HCT116 (cell line): ENCODE data around the gene GPRIN2. TPM values are rescaled to one million over a fixed set of nuclear protein-coding genes. Genes with fewer than 3 reads are reported as not detected.

Source experiments
- ATAC-seq: fragments of 200-7000 bp; cut with Tn5 transposase; 2 replicates; pipeline ENCODE4 v1.9.1; 2020; ENCODE audit warnings: mild to moderate bottlenecking, moderate library complexity
- BruUV-seq: library from RNA; stranded (reverse); fragments of 400-500 nt; replicated peaks from 2 replicates; lab custom pipeline; 2021; lab: Mats Ljungman, UMichigan
- CTCF ChIA-PET: fragments of 300-600 bp; sonication (Branson Sonifier 250); formaldehyde crosslinking; loops from one replicate; lab custom pipeline; 2021; ENCODE audit warnings: antibody characterized with exemption; lab: Charles Lee
- POLR2A ChIA-PET: fragments of 300-600, 350-600 bp; sonication (Branson Sonifier 250); formaldehyde crosslinking; loops from one replicate; lab custom pipeline; 2021; ENCODE audit warnings: antibody characterized with exemption; lab: Charles Lee
- RAD21 ChIA-PET, 2 experiments: fragments of 300-600 bp; sonication (Branson Sonifier 250); formaldehyde crosslinking; loops; one replicate each; lab custom pipeline; 2023; ENCODE audit warnings: low total read pairs in 2 of 2; ENCODE audit not compliant: uncharacterized antibody in 2 of 2, unreplicated experiment in 2 of 2, low non-redundant PET in 1 of 2; lab: Charles Lee
- DNase-seq: peaks from one replicate; pipeline ENCODE4 v3.0.0-alpha.2; 2010; ENCODE audit warnings: low read depth, low spot score
- H2AFZ ChIP-seq: fragments of 200-600 bp; shearing (Covaris generic), sonication (generic); 2 replicates; pipeline ENCODE4 v1.6.1; 2017; ENCODE audit warnings: low read depth, mixed run types, mixed read lengths, antibody characterized with exemption, low read length; ENCODE audit not compliant: poor library complexity, severe bottlenecking
- H3K27ac ChIP-seq: 2 replicates; pipeline ENCODE4 v1.5.1; 2012; ENCODE audit warnings: low read depth, low read length
- H3K27me3 ChIP-seq: fragments of 200-600 bp; sonication (generic); 2 replicates; pipeline ENCODE4 v1.6.1; 2016; ENCODE audit warnings: mixed run types, low read length, mixed read lengths; ENCODE audit not compliant: insufficient read depth
- H3K36me3 ChIP-seq, 2 experiments: fragments of 200-500 bp in 1 of 2; fragments of 200-600 bp in 1 of 2; sonication (Bioruptor generic) in 1 of 2; sonication (generic) in 1 of 2; 2 replicates each; pipeline versions ENCODE4 v1.5.1 to v1.6.1; 2014 to 2016; ENCODE audit warnings: low read length in 2 of 2, inconsistent platforms in 1 of 2, mixed read lengths in 1 of 2, mixed run types in 1 of 2; ENCODE audit not compliant: insufficient read depth in 2 of 2, control insufficient read depth in 1 of 2
- H3K4me1 ChIP-seq, 2 experiments: fragments of 200-600 bp in 1 of 2; sonication (generic) in 1 of 2; 2 replicates each; pipeline versions ENCODE4 v1.5.1 to v1.6.1; 2012 to 2017; ENCODE audit warnings: low read length in 2 of 2, inconsistent platforms in 1 of 2, mild to moderate bottlenecking in 1 of 2, mixed read lengths in 1 of 2, mixed run types in 1 of 2, moderate library complexity in 1 of 2; ENCODE audit not compliant: insufficient read depth in 2 of 2, control insufficient read depth in 1 of 2
- H3K4me2 ChIP-seq: fragments of 200-600 bp; sonication (generic); 2 replicates; pipeline ENCODE4 v1.6.1; 2017; ENCODE audit warnings: mixed run types, low read length, mixed read lengths
- H3K4me3 ChIP-seq, 2 experiments: fragments of 200-600 bp in 1 of 2; sonication (generic) in 1 of 2; replicated peaks in 1 of 2; 2 replicates each; pipeline ENCODE4 v1.5.1; 2011 to 2016; ENCODE audit warnings: low read length in 2 of 2, control low read depth in 1 of 2, low read depth in 1 of 2, mild to moderate bottlenecking in 1 of 2, mixed read lengths in 1 of 2, mixed run types in 1 of 2
- H3K79me2 ChIP-seq: fragments of 200-600 bp; sonication (generic); 2 replicates; pipeline ENCODE4 v1.6.1; 2017; ENCODE audit warnings: mild to moderate bottlenecking, mixed run types, low read length, moderate library complexity, mixed read lengths; ENCODE audit not compliant: insufficient read depth
- H3K9ac ChIP-seq: fragments of 200-600 bp; sonication (generic); 2 replicates; pipeline ENCODE4 v1.6.1; 2016; ENCODE audit warnings: low read length, mixed read lengths
- H3K9me2 ChIP-seq: fragments of 200-600 bp; sonication (generic), shearing (Covaris generic); 2 replicates; pipeline ENCODE4 v1.6.1; 2017; ENCODE audit warnings: mixed run types, mild to moderate bottlenecking, moderate library complexity; ENCODE audit not compliant: insufficient read depth
- H3K9me3 ChIP-seq, 2 experiments: fragments of 200-500 bp in 1 of 2; fragments of 200-600 bp in 1 of 2; sonication (Bioruptor generic) in 1 of 2; sonication (generic) in 1 of 2; 2 replicates each; pipeline ENCODE4 v1.6.1; 2014 to 2017; ENCODE audit warnings: low read length in 2 of 2, mixed read lengths in 2 of 2, inconsistent platforms in 1 of 2, low read depth in 1 of 2, mild to moderate bottlenecking in 1 of 2, mixed run types in 1 of 2, moderate library complexity in 1 of 2; ENCODE audit not compliant: control insufficient read depth in 1 of 2, insufficient read depth in 1 of 2
- H4K20me1 ChIP-seq: fragments of 200-600 bp; sonication (generic), shearing (Covaris generic); 2 replicates; pipeline ENCODE4 v1.6.1; 2017; ENCODE audit warnings: mixed run types, mild to moderate bottlenecking, moderate library complexity; ENCODE audit not compliant: insufficient read depth
- ATF3 ChIP-seq: IDR thresholded peaks from 2 replicates; pipeline ENCODE4 v1.6.1; 2012
- CBX3 ChIP-seq: IDR thresholded peaks from 2 replicates; pipeline ENCODE4 v1.6.1; 2012; ENCODE audit warnings: low read depth
- CTCF ChIP-seq, 3 experiments: fragments of 200-600 bp in 1 of 3; sonication (generic) in 1 of 3; IDR thresholded peaks in 2 of 3; conservative IDR thresholded peaks in 1 of 3; 2 replicates each; pipeline ENCODE4 v1.5.1; 2012 to 2017; ENCODE audit warnings: low read depth in 2 of 3, low read length in 2 of 3, antibody characterized with exemption in 1 of 3, borderline replicate concordance in 1 of 3, control low read depth in 1 of 3, mild to moderate bottlenecking in 1 of 3, mixed read lengths in 1 of 3, mixed run types in 1 of 3, moderate library complexity in 1 of 3; ENCODE audit not compliant: insufficient read depth in 1 of 3
- EZH2 ChIP-seq: fragments of 200-600 bp; sonication (generic); IDR thresholded peaks from 2 replicates; pipeline ENCODE4 v1.6.1; 2017; ENCODE audit warnings: antibody characterized with exemption, mixed run types
- EZH2phosphoT487 ChIP-seq: fragments of 200-600 bp; IDR thresholded peaks from 2 replicates; pipeline ENCODE4 v1.6.1; 2018; ENCODE audit warnings: antibody characterized with exemption, borderline replicate concordance
- POLR2A ChIP-seq: IDR thresholded peaks from 2 replicates; pipeline ENCODE4 v1.7.0; 2011; ENCODE audit warnings: borderline replicate concordance; ENCODE audit not compliant: insufficient read depth, insufficient read length; ENCODE audit errors: extremely low read depth
- RAD21 ChIP-seq: IDR thresholded peaks from 2 replicates; pipeline ENCODE4 v1.6.1; 2012; ENCODE audit warnings: low read depth, mild to moderate bottlenecking
- SIN3A ChIP-seq: IDR thresholded peaks from 2 replicates; pipeline ENCODE4 v1.6.1; 2012; ENCODE audit warnings: low read depth
- YY1 ChIP-seq: IDR thresholded peaks from 2 replicates; pipeline ENCODE4 v1.6.1; 2011; ENCODE audit warnings: low read length, low read depth, moderate library complexity, mild to moderate bottlenecking; ENCODE audit not compliant: insufficient replicate concordance; ENCODE audit errors: extremely low read depth
- ZBTB33 ChIP-seq: IDR thresholded peaks from 2 replicates; pipeline ENCODE4 v1.6.1; 2011; ENCODE audit warnings: mild to moderate bottlenecking, low read length, moderate library complexity; ENCODE audit not compliant: insufficient replicate concordance; ENCODE audit errors: extremely low read depth
- ZFX ChIP-seq: fragments of 450-650 bp; IDR thresholded peaks from 2 replicates; pipeline ENCODE4 v1.6.1; 2017
- intact Hi-C: fragments of 100-400 bp; cut with micrococcal nuclease; formaldehyde crosslinking; loops from 2 replicates; pipeline ENCODE4 v1.10.0; 2022
- total RNA-seq: library from RNA; stranded (reverse); gene quantifications from one replicate; pipeline ENCODE4 v1.2.1, GENCODE V29; 2021; ENCODE audit not compliant: unreplicated experiment

The GPRIN2 gene
- total RNA-seq, 1 experiment from 2014 or later = 1.7 TPM

GRCh38 chr10:46541735-46542566 is 14.5 kb downstream of the GPRIN2 start:
- no peak overlapping the region for H3K4me2 ChIP-seq
- H3K9me2 ChIP-seq = no peaks in the 10 kb centered on the region
- no peak overlapping the region for H3K9ac ChIP-seq
- ChIA-PET POLR2A (no interaction called here), CTCF (no interaction called here), RAD21 (no interaction called here)
- no peak overlapping the region for H3K27ac ChIP-seq
- H3K36me3 ChIP-seq = no peaks in the 10 kb centered on the region
- no peak for TF ChIP-seq YY1
- TF ChIP-seq ATF3 = no peak
- TF ChIP-seq CTCF (IDR thresholded peaks at IDR 0.05 in 2 of 3, conservative IDR thresholded peaks at IDR 0.05 in 1 of 3; ENCODE audit: borderline replicate concordance in 1 of 3, insufficient read depth in 1 of 3, low read depth in 2 of 3, low read length in 2 of 3) = no peak
- no peak for TF ChIP-seq EZH2phosphoT487
- TF ChIP-seq ZBTB33 = no peak
- no peak for TF ChIP-seq RAD21
- TF ChIP-seq EZH2 = no peak
- TF ChIP-seq ZFX = no peak
- TF ChIP-seq CBX3 = no peak
- TF ChIP-seq POLR2A = no peak
- no peak for TF ChIP-seq SIN3A
- H2AFZ ChIP-seq = no peak overlapping the region
- no peak for ATAC-seq
- no peaks in the 10 kb centered on the region for H3K79me2 ChIP-seq
- no TSS peak for BruUV-seq
- no peaks in the 10 kb centered on the region for H4K20me1 ChIP-seq
- no peaks in the 10 kb centered on the region for H3K27me3 ChIP-seq
- H3K4me3 ChIP-seq = no peak overlapping the region
- no peak for DNase-seq
- intact Hi-C loops = no loop called here
- H3K4me1 ChIP-seq = no peaks in the 10 kb centered on the region
- H3K9me3 ChIP-seq = no peaks in the 10 kb centered on the region
